Neural cell (in vitro differentiated cells): Measurements from ENCODE around the gene CEP85L.

ENCODE experiments used
- CTCF ChIP-seq: fragments of 450-650 bp; IDR thresholded peaks from 2 replicates; pipeline ENCODE4 v1.5.1; 2014; ENCODE audit warnings: antibody characterized with exemption, mild to moderate bottlenecking, moderate library complexity; ENCODE audit not compliant: poor library complexity, severe bottlenecking
- EP300 ChIP-seq: fragments of 450-650 bp; conservative IDR thresholded peaks from 2 replicates; pipeline ENCODE4 v1.6.1; 2014; ENCODE audit warnings: antibody characterized with exemption, mild to moderate bottlenecking, moderate library complexity; ENCODE audit not compliant: poor library complexity, severe bottlenecking
- POLR2AphosphoS5 ChIP-seq: IDR thresholded peaks from 2 replicates; pipeline ENCODE4 v1.6.1; 2012

- TF ChIP-seq POLR2AphosphoS5 = no peak
- no peak for TF ChIP-seq CTCF
- TF ChIP-seq EP300 = no peak
These were observed 45.1 kb downstream of the CEP85L start for GRCh38 chr6:118606268-118606667.
